Neutrophil (primary cell): ENCODE measurements around the gene HMOX1.

Source experiments
- H3K27ac ChIP-seq: fragments of 200-600 bp; sonication (generic); 2 replicates; pipeline ENCODE4 v1.5.1; 2016; ENCODE audit warnings: mild to moderate bottlenecking, moderate library complexity
- H3K27me3 ChIP-seq: fragments of 200-600 bp; sonication (generic); 2 replicates; pipeline ENCODE4 v1.6.0; 2016; ENCODE audit warnings: mild to moderate bottlenecking
- H3K36me3 ChIP-seq: fragments of 200-600 bp; sonication (generic); 2 replicates; pipeline ENCODE4 v1.5.1; 2017
- H3K4me1 ChIP-seq, 2 experiments: fragments of 200-600 bp in 1 of 2; sonication (generic) in 1 of 2; 1 replicate in 1 of 2; 2 replicates in 1 of 2; pipeline versions ENCODE4 v1.5.1 to v1.6.1; 2013 to 2016; ENCODE audit warnings: low read depth in 1 of 2, low read length in 1 of 2, mild to moderate bottlenecking in 1 of 2, moderate library complexity in 1 of 2; ENCODE audit not compliant: control insufficient read depth in 1 of 2, insufficient read depth in 1 of 2
- H3K4me3 ChIP-seq, 2 experiments: fragments of 200-600 bp in 1 of 2; sonication (generic) in 1 of 2; 1 replicate in 1 of 2; 2 replicates in 1 of 2; pipeline ENCODE4 v1.5.1; 2013 to 2016; ENCODE audit warnings: low read depth in 1 of 2, low read length in 1 of 2, mild to moderate bottlenecking in 1 of 2, moderate library complexity in 1 of 2
- H3K9me3 ChIP-seq: fragments of 200-600 bp; sonication (generic); 2 replicates; pipeline ENCODE4 v1.5.1; 2016
- CTCF ChIP-seq: fragments of 200-600 bp; sonication (generic); IDR thresholded peaks from 2 replicates; pipeline ENCODE4 v1.5.1; 2016; ENCODE audit warnings: antibody characterized with exemption

Gene HMOX1

DNA sequence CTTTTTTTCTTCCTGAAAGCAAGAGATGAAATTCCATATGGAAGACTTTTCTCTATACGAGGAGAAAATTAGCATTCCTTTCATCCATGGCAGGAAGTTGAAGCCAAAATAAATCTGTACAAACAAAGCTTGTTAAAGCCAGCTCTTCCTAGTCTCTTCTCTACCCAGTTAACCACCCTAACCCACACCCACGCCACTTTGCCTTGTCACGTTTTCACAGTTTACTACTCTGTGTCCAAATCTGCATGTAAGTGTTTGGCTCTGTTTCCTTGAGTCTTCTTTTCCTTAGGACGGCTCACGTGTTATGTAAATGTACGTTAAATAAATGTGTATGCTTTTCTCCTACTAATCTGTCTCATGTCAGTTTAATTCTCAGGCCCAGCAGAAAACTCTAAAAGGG lies 7.1 kb upstream of the HMOX1 start:
- Histone ChIP-seq H3K4me3 (no peak overlapping the region), H3K27me3 (no peaks in the 10 kb centered on the region), H3K36me3 (no peaks in the 10 kb centered on the region), H3K27ac (no peak overlapping the region), H3K4me1 (peaks cover 48 to 55% of the 10 kb centered on the region in 2 experiments), H3K9me3 (no peaks in the 10 kb centered on the region)
- no peak for TF ChIP-seq CTCF

DNA sequence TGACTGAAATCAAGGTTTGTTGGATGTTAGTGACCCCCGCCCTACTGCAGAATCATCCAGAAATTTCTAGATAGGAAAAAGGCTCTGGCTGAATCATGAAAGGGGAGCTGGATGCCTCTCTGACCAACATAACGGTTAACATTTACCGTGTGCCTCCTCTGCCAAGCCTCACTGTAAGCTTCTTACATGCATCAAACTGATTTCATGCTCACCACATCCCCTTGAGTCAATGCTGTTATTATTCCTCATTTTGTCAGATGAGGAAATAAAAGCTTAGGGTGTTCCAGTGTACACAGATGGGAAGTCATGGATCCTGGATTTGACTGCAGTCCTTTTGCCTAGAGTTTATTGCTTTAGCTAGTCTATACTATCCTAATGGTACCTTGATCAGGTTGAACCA lies 5.9 kb upstream of the HMOX1 start:
- Histone ChIP-seq H3K9me3 (no peaks in the 10 kb centered on the region), H3K27ac (peak overlapping the region; percentile 99), H3K4me1 (peaks cover 49 to 58% of the 10 kb centered on the region in 2 experiments), H3K36me3 (no peaks in the 10 kb centered on the region), H3K27me3 (no peaks in the 10 kb centered on the region), H3K4me3 (no peak overlapping the region)
- no peak for TF ChIP-seq CTCF

DNA sequence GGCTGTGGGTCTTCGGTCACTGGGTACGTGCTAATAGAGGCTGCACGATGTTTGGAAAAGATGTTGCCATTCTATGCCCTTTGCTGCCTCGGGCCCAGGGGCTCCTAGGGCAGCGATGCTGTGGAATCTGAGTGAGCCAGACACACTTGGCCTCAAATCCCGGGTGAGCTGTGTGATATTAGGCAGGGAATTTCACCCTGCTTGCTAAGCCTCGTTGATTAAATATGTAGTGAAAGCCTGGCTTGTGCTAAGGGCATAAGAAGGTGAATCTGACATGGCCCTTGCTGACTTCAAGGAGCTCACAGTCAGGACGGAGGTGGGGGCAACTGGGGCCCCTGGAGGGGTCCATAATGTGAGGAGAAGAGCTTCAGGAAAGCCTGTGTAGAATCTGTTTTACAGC lies 5.4 kb upstream of the HMOX1 start:
- Histone ChIP-seq H3K27me3 (no peaks in the 10 kb centered on the region), H3K9me3 (no peaks in the 10 kb centered on the region), H3K4me1 (peaks cover 54 to 63% of the 10 kb centered on the region in 2 experiments), H3K27ac (peak overlapping the region; percentile 99), H3K4me3 (no peak overlapping the region), H3K36me3 (no peaks in the 10 kb centered on the region)
- TF ChIP-seq CTCF: no peak

DNA sequence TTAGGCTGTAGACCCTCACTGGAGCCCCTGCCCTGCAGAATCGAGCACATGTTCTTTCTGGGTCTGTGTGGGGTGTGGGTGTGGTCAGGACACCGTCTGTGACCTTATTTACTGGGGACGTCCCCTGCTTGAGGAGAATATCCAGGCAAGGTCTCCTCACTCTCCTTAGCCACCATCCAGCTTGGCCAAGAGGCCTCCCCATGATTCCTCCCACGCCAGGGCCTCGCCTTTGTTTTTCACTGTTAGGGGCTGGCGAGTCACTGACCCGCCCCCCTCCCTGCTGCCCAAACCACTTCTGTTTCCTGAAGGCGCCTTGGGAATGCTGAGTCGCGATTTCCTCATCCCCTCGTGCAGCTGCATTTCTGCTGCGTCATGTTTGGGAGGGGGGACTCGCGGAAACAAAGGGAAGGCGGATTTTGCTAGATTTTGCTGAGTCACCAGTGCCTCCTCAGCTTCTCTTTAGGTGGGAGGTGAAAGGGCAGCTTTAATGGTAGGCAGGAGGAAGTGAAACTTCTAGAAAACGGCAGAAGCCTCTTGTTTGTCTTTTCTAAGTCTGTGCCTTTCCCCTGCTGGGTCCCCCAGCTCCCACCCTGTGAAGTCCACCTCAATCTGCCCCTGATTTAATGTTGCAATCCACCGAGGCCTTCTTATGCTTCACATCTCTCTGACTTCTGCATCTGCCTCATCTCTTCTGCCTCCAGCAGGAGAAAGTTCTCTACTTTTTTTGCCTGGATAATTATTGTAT lies 4.0 kb upstream of the HMOX1 start:
- H3K27ac ChIP-seq: peak overlapping the region; percentile 99
- peak; percentile 25 for TF ChIP-seq CTCF
- peaks cover 10% of the 10 kb centered on the region for H3K27me3 ChIP-seq
- no peaks in the 10 kb centered on the region for H3K9me3 ChIP-seq
- peaks cover 62 to 73% of the 10 kb centered on the region in 2 experiments for H3K4me1 ChIP-seq
- no peaks in the 10 kb centered on the region for H3K36me3 ChIP-seq
- H3K4me3 ChIP-seq: peak overlapping the region; percentile 48 to 53

GRCh38 chr22:35377735-35378134 lies 3.2 kb upstream of the HMOX1 start:
- H3K36me3 ChIP-seq: no peaks in the 10 kb centered on the region
- peak overlapping the region; percentile 48 to 53 for H3K4me3 ChIP-seq
- H3K4me1 ChIP-seq: peaks cover 59 to 69% of the 10 kb centered on the region in 2 experiments
- peaks cover 18% of the 10 kb centered on the region for H3K27me3 ChIP-seq
- peak overlapping the region; percentile 99 for H3K27ac ChIP-seq
- H3K9me3 ChIP-seq: no peaks in the 10 kb centered on the region
- TF ChIP-seq CTCF: no peak
